NT2/D1 (cell line): ENCODE measurements around the gene EPO.

Experiments
- SUZ12 ChIP-seq: IDR thresholded peaks from 2 replicates; pipeline ENCODE4 v1.6.1; 2011; ENCODE audit not compliant: insufficient read length, insufficient read depth; ENCODE audit errors: extremely low read depth
- YY1 ChIP-seq: IDR thresholded peaks from 2 replicates; pipeline ENCODE4 v1.6.1; 2011; ENCODE audit not compliant: insufficient read length, insufficient read depth
- ZNF274 ChIP-seq: IDR thresholded peaks from 2 replicates; pipeline ENCODE4 v1.6.1; 2011; ENCODE audit warnings: mild to moderate bottlenecking, low read depth, low read length

DNA sequence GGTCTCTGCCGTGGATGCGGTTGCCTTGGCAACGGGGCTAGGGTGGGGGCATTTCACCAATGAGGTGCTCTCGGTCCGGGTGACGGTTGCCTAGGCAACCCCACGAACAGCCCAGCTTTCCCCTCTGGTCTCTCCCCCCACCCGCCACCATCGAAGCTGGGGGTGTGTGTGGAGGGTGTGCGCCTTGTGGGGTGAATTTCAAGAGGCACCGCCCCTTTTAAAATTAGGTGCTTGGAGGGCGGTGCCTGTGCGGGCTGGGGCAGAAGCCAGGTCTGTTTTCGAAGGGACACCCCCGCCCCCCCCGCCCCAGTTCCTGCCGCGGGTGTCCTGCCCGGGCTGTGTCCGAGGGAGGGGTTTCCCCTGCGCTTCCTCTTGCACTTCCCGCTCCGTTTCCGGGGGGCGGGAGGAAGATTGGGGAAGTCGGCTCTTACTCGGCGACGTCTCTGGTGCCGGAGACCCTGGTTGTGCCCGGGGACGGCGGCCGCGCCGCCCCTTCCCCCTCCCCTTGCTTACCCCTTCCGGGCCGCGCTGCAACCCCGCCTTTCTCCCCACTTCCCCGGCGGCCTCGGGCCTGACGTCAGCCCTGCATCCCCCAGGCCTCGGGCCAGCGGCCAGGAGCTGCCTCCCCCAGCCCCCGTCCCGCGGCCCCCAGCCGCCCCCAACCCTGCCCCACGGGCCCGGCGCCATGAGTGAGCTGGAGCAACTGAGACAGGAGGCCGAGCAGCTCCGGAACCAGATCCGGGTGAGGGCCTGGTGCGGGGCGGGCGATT is 44.5 kb upstream of the EPO start:
- no peak for TF ChIP-seq YY1
- TF ChIP-seq SUZ12 = no peak
- TF ChIP-seq ZNF274 = no peak
